Retinal pigment epithelial cell (primary cell): ENCODE data around the gene RCC2.
A peak's percentile ranks its signal among the peaks of the same experiment; 100 is the strongest.

ENCODE experiments used
- DNase-seq: peaks from one replicate; pipeline ENCODE4 v3.0.0-alpha.2; 2010; ENCODE audit warnings: low read depth
- H3K4me3 ChIP-seq: 2 replicates; pipeline ENCODE4 v1.5.1; 2011; ENCODE audit warnings: mild to moderate bottlenecking, low read length, control low read depth, moderate library complexity
- TF ChIP-seq, protein P1 (sequence below): conservative IDR thresholded peaks from 2 replicates; pipeline ENCODE4 v1.5.1; 2011; ENCODE audit warnings: low read depth, low read length, control low read depth, inconsistent platforms

Gene RCC2

GRCh38 chr1:17441265-17441992, 2.0 kb upstream of the RCC2 start:
- H3K4me3 ChIP-seq = no peak overlapping the region
- DNase-seq = no peak
- TF ChIP-seq, protein P1, sequence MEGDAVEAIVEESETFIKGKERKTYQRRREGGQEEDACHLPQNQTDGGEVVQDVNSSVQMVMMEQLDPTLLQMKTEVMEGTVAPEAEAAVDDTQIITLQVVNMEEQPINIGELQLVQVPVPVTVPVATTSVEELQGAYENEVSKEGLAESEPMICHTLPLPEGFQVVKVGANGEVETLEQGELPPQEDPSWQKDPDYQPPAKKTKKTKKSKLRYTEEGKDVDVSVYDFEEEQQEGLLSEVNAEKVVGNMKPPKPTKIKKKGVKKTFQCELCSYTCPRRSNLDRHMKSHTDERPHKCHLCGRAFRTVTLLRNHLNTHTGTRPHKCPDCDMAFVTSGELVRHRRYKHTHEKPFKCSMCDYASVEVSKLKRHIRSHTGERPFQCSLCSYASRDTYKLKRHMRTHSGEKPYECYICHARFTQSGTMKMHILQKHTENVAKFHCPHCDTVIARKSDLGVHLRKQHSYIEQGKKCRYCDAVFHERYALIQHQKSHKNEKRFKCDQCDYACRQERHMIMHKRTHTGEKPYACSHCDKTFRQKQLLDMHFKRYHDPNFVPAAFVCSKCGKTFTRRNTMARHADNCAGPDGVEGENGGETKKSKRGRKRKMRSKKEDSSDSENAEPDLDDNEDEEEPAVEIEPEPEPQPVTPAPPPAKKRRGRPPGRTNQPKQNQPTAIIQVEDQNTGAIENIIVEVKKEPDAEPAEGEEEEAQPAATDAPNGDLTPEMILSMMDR = no peak

DNA sequence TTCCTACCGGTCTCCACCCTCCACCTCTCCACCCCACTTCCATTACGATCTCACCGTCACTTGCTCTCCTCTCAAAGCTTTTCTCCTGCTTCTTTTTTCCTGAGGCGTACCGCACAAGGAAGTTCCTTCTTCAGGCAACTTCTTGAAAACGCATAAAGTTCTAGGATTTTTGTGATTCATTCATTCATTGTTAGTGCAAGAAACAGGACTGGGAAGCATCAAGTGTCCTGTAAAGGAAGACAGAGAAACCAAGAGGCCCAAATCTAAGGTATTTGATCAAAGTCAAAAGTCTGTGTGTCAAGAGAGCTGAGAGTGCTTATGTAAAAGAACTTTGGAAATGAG, 1.3 kb upstream of the RCC2 start:
- TF ChIP-seq, protein P1 = no peak
- no peak overlapping the region for H3K4me3 ChIP-seq
- DNase-seq = no peak

- no peak for DNase-seq
- TF ChIP-seq, protein P1 = no peak
- peak overlapping the region; percentile 46 for H3K4me3 ChIP-seq
These were observed 773 bp upstream of the RCC2 start for GRCh38 chr1:17440074-17440826.

DNA sequence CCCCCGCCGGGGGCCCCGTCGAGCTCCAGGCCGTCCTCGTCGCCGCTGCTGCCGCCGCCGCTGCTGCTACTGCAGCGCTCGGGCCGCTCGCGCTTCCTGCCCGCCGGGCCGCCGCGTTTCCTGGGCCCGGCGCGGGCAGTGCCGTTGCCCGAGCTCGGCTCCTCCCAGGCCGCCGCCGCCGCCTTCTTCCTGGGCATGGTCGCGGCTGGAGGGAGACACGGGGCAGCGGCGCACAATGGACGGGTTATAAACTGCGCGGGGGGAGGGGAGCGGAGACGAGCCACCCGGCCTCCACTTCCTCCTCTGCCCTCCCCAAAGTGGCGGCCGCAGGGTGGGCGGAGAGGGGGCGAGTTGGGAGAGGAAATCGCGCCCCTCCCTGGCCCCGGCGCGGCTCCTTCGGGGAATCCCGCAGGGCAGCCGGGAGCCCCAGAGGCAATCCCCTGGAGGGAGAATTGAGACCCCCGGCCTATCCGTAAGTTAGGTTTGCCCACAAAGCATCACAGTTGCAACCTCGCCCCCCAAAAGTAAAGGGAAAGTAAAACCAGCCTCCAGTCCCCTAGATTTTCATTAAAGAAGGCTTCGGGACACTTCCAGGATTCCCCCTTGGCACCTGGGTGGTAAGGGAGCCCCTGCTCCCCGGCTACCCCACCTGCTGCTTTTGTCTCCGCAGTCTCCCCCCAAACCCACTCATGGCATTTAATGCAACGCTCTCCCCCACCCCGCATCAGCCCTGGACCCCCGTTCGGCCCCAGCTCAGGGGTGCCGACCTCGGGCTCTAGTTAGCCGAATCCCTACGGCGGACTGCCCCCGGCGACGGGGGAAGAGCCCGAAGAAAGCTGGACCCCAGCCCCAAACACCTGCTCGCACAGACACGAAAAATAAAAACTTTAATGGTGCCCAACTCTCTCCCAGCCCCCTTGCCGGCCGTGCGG, 893 bp downstream of the RCC2 start:
- no peak for DNase-seq
- TF ChIP-seq, protein P1 = no peak

GRCh38 chr1:17437580-17438317, 1.7 kb downstream of the RCC2 start:
- DNase-seq = no peak
- H3K4me3 ChIP-seq = peak overlapping the region; percentile 96
- TF ChIP-seq, protein P1 = no peak

More for the DNA sequence above, 893 bp downstream of the RCC2 start:
- H3K4me3 ChIP-seq = peak overlapping the region; percentile 96

GRCh38 chr1:17437260-17437579, 2.3 kb downstream of the RCC2 start:
- H3K4me3 ChIP-seq = peak overlapping the region; percentile 71
- DNase-seq = no peak
- TF ChIP-seq, protein P1 = no peak
